Endothelial cell of umbilical vein (primary cell): ENCODE data around the gene NTMT1.
"Not testable (repeated sequence)": the region's sequence is repeated elsewhere in the genome, so short reads cannot be mapped to it uniquely, and the experiment has no call there.

Experiments used
- FOS ChIP-seq: IDR thresholded peaks from 2 replicates; pipeline ENCODE4 v1.6.1; 2011; ENCODE audit warnings: mild to moderate bottlenecking, low read length, moderate library complexity, borderline replicate concordance; ENCODE audit not compliant: insufficient read depth
- MAX ChIP-seq: IDR thresholded peaks from 2 replicates; pipeline ENCODE4 v1.6.1; 2011; ENCODE audit not compliant: insufficient read depth, insufficient read length
- POLR2AphosphoS5 ChIP-seq: IDR thresholded peaks from 2 replicates; pipeline ENCODE4 v1.6.1; 2012; ENCODE audit warnings: low read depth, mild to moderate bottlenecking, control low read depth, low read length, moderate library complexity; ENCODE audit not compliant: insufficient read depth
- TF ChIP-seq, protein P1 (sequence below), 2 donors: IDR thresholded peaks; 1 replicate in 1 of 2; 2 replicates in 1 of 2; pipeline ENCODE4 v1.5.1; 2011; ENCODE audit warnings: low read length in 2 of 2, mild to moderate bottlenecking in 2 of 2, moderate library complexity in 2 of 2, control low read depth in 1 of 2, inconsistent platforms in 1 of 2, low read depth in 1 of 2; ENCODE audit not compliant: insufficient read depth in 1 of 2; ENCODE audit errors: extremely low read depth in 1 of 2

- TF ChIP-seq, protein P1, sequence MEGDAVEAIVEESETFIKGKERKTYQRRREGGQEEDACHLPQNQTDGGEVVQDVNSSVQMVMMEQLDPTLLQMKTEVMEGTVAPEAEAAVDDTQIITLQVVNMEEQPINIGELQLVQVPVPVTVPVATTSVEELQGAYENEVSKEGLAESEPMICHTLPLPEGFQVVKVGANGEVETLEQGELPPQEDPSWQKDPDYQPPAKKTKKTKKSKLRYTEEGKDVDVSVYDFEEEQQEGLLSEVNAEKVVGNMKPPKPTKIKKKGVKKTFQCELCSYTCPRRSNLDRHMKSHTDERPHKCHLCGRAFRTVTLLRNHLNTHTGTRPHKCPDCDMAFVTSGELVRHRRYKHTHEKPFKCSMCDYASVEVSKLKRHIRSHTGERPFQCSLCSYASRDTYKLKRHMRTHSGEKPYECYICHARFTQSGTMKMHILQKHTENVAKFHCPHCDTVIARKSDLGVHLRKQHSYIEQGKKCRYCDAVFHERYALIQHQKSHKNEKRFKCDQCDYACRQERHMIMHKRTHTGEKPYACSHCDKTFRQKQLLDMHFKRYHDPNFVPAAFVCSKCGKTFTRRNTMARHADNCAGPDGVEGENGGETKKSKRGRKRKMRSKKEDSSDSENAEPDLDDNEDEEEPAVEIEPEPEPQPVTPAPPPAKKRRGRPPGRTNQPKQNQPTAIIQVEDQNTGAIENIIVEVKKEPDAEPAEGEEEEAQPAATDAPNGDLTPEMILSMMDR (IDR thresholded peaks at IDR 0.05; ENCODE audit: extremely low read depth in 1 of 2, insufficient read depth in 1 of 2, low read depth in 1 of 2, low read length in 2 of 2) = not testable (repeated sequence)
- not testable (repeated sequence) for TF ChIP-seq MAX, FOS, POLR2AphosphoS5
Measured at GRCh38 chr9:129592790-129593189, 33.2 kb upstream of the NTMT1 start.
